ENCODE data around the gene MIPOL1.

The MIPOL1 gene

DNA sequence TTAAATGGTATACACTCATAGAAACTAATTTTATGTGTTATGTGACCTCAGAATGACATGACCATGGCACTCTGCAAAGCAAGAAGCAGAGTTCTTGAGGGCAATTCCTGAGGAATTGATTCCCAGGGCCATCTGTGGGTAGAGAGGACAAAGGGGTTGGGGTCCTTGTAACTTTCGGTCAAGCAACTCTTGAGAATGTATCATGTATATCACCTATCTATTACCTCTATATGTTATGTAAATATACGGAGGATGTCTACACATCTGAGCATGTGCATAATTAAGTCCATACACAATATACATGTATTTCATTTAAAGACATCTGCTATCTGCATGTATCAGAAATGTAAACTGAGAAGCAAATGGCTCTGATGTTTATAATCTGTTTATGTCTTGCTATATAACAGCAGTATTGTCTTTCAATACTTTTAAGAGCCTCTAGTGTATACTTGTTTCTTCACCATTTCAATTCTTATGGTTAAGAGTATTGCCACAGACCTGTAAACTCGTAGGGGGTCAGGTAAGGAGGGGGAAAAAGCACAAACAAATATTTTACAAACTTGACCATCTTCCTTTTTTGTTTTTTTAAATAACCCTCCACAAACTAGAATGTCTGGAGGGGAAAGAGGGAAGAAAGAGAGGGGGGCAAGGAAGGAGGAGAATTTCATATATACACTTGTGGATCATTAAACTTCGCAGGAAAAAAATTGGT, 392.8 kb downstream of the MIPOL1 start:
- peak; percentile 53 for DNase-seq

DNA sequence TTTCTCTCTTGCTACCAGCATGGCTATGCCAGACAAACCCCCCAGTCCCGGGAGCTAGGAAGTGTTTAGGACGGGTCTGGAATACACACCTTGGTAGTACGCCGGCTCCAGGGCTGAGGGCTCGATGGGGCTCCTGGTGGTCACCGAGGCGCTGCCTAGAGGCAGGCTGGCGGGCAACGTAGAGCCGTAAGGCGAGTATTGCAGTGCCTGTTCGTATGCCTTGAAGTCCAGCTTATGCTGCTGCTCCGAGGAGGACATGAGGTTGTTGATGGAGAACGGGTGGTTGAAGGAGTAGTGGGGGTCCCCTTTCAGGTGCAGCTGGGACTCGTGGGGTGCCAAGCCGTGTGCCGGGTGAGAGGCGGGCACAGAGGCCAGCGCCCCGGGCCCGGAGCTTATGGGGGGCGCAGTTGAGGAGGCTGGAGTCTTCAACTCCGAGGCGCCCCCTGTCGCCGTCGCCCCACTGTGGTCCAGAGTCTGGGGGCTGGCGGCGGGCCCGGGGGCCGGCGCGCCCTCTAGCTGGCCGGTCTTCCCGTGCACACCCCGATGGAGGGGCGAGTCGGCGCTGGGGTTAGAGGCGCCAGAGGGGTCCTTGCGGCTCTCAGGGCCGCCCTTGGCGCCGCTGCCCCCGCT, 393.7 kb downstream of the MIPOL1 start:
- DNase-seq = peak; percentile 54

DNA sequence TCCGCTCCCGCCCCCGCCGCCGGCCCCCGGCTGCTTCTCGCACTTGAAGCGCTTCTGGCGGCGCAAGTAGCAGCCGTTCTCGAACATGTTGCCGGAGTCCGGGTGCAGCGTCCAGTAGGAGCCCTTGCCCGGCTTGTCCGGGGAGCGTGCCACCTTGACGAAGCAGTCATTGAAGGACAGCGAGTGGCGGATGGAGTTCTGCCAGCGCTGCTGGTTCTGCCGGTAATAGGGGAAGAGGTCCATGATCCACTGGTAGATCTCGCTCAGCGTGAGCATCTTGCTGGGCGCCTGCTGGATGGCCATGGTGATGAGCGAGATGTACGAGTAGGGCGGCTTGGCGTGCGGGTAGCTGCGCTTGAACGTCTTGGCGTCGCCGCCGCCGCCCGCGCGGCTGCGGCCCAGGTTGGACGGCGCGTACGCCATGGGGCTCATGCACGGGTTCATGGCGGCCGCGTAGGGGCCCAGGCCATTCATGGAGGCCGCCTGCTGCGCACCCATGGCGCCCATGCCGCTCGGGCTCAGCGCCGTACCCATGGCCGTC, 394.3 kb downstream of the MIPOL1 start:
- peak; percentile 61 for DNase-seq

DNA sequence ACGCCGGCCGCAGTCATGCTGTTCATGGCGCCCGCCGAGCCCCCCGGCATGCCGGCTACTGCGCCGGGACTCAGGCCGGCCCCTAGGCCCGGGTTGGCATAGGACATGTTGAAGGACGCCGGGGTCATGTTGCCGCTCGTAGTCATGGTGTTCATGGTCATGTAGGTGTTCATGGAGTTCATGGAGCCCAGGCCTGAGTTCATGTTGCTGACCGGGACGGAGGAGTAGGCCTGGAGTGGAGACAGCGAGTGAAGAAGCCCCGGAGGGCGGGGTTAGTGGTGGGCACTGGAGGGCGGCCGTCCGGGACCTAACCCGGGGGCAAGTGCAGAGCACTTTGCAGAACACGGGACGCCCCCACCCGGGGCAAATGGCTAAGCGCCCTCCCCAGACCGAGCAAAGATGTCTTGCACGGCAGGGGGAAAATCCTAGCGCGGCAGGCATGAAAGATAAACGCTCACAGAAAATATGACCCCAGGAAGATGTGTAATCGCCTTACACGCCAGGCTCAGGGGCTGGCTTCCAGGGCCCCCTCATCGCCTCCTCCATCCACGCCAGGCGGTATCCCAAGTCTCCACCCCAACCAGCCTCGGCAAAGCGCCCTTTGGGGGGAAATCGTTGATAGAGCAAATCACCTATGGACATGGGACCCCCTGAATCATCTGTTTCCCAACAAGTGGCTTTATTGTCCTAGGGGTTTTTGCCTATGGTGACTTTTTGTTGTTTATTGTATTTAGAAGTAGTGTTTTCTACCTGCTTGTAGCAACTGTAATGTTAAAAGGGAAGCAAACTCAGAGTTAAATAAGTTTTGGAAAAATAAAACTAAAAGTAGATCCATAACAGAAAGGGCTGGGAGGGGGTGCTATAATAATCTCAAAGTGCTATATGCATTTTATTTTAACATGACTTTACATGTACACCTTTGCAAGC, 395.0 kb downstream of the MIPOL1 start:
- DNase-seq = peak; percentile 52

DNA sequence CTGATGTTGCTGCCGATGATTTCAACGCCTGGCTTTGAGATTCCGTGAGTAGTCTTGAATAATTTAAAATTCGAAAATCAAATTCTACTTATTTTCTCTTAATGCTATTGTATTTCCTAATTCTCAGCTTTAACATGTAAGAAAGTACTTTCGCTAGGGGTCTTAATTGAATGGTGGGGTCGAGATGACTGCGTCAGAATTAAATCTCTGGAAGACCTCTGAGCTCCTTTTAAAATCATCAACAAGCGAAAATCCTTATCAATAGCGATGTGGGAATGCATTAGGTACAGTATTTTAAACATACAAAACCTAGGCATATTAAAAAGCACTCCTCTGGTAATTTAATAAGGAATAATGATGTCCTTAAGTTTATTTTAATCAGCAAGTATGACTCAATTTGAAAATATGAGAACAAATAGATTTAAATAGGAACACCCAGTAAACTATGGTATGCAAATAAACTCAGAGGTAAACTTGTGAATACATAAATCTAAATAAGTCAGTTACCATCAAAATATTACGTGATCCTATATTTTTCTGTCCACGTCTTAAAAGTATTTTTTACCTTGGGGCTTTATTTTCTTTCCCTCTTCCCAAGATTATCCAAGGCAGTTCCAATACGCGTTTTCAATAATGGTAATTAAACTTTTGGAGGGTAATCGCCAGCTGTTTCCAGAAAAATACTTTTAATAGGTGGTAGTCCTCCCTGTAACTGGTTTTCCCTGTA, 395.9 kb downstream of the MIPOL1 start:
- peak; percentile 57 for DNase-seq

DNA sequence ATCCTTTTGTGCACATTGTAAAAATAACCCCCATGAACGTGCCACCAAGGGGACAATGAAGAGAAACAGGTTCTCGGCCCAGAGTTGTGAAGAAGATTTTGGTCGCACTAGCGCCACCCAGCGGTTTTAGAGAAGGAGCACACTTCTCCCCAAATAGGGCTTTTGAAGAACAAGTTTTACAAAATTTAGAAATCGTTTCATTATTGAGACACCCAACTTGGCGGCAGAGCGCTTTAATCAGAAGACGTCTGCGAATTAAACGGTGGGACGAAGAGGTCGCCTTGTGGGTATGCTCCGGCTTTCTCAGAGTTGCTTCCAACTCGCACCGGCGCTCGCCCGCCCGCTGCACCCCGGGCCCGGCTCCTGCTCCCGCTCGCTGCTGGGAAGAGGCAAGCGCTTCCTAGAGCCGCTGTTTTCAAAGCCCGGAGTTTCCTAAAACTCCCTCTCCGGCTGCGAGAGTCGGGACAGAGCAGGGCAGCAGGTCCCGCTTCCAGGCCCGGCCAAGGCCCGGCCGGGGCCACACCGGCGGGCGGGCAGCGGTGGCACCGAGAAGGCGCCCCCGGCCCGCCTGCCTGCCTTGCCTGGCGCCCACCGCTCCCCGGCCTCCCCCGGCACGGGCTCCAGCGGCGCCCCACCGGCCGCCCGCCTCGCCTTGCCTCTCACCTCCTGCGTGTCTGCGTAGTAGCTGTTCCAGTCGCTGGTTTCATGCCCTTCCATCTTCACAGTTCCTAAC, 396.7 kb downstream of the MIPOL1 start:
- peak; percentile 96 for DNase-seq

DNA sequence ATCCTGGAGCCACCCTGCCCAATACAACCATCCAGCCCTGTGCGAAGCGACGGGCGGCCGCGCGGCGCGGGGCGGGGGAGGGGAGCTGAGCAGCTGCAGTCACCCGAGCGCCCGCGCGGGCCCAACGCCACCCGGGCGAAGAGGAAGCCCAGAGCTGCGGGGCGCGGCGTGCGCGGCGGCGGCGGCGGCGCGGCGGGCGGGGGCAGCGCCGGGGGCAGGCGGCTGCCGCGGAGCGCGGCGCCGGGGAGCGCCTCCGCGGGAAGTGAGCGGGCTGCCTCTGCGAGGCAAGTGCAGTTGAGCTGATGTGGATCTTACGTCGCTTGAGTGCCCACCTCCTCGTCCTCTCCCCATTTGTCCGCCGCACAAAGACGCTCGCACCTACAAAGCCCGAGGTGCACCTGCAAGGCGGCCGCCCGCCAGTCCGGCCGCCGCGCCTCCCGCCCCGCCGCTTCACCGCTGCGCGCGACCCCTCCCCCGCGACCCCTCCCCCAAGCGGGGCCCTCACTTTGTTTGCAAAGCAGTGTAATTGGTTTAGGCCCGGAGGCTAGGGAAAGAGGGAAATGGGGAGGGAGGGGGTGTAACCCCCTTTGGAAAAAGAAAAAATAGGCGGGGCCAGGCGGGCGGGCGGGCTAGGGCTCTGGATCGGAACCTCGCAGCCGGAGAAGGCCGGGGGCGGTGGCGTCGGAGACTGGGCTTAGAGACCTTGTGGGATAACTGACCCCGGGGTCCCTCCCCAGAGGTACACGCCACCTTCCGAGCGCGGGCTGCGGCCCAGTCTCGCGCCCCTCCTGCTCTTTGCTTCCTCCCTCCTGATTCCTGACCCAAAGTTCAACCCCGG, 397.5 kb downstream of the MIPOL1 start, which contains the start of the genes FOXA1 and TTC6:
FOXA1 (minus strand) TSS at position 279 of the 838 bp plus-strand sequence; CDS start at position 2, 277 bp downstream.
TTC6 (plus strand) TSS at position 659 of the 838 bp plus-strand sequence. CDS start 26,436 bp downstream, outside the sequence.
- peak; percentile 67 for DNase-seq

DNA sequence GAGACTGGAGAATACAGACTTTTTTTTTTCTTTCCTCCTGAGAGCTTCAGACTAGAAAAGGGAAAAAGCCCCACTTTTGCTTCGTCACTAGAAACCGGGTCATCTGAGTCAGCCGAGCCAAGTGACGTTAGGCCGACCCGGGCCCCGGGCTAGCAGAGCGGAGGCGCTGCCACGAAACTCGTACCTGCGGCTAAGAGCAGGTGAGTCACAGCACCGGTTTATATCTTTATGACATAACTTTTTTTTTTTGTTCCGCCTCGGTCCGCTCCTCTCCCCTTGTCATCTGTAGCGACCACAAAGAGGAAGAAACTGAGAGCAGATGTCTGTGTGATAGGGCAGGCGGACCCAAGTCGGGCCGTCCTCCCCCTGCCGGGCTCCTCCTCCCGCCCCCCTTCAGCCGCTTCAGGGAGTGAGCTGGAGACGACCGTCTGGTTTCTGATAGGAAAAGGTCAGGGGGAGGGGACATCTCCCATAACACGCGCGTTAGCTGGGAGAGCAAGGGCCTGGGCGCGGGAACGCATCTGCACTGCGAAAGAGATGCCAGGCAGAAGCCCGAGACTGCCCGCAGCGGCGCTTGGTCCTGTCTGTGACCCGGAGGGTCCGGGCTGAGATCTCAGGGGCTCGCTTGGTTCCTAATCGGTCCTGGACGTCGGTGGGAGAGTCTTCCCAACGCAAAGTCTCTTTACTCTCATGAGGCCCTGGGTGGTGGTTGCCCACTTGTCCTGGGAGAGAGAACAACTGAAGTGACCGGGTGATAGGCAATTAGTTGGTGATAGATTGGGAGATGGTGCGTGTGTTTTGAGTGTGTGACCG, 398.3 kb downstream of the MIPOL1 start:
- DNase-seq = peak; percentile 68

DNA sequence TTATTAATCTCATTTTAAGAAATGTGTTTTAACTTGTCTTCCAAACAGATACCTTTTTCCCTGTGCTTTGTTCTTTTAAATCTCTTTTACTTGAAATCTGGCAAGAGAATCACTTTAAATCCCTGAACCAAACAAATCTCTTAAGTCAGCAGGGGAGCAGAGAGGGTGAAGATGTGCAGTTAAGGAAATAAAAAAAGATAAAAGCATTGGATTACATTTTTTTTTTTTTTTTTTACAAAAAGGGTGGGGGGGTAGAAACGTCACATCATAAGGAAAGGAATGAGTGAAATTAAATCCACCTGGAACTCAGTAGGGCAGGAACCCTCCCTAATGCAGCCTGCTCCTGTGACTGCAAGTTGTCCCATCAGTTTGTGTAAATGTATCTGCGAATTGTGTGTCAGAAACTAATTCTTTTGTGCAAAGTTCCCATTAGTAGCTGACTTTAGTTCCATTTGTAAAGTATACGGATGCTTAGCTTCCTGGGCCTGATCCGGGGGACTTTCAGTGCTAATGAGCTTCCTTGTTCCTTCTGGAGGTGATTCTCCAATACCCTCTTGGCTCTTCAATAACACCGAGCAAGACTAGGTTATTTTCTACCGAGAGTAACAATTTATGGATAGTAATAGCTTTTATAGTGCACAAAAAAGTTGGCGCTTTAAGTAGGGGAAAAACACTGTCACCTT, 399.2 kb downstream of the MIPOL1 start:
- DNase-seq = peak; percentile 51

DNA sequence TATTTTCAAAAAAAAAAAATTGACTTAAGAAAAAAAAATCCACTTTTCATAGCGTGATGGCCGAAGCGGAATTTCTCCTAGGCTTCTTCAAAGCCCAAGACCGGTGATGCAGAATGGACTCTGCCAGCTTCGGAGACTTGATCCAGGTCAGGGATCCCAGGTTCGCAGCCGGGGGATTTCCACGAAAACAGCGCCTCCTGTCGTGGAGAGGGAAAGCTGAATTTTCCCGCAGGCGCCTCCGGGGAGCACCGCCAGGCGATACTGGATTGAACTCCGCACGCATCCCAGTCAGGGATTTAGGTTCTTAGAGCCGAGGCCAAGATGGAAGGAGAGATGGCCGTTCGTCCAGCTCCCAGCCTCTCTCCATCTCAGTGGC, 399.8 kb downstream of the MIPOL1 start:
- no peak for DNase-seq

DNA sequence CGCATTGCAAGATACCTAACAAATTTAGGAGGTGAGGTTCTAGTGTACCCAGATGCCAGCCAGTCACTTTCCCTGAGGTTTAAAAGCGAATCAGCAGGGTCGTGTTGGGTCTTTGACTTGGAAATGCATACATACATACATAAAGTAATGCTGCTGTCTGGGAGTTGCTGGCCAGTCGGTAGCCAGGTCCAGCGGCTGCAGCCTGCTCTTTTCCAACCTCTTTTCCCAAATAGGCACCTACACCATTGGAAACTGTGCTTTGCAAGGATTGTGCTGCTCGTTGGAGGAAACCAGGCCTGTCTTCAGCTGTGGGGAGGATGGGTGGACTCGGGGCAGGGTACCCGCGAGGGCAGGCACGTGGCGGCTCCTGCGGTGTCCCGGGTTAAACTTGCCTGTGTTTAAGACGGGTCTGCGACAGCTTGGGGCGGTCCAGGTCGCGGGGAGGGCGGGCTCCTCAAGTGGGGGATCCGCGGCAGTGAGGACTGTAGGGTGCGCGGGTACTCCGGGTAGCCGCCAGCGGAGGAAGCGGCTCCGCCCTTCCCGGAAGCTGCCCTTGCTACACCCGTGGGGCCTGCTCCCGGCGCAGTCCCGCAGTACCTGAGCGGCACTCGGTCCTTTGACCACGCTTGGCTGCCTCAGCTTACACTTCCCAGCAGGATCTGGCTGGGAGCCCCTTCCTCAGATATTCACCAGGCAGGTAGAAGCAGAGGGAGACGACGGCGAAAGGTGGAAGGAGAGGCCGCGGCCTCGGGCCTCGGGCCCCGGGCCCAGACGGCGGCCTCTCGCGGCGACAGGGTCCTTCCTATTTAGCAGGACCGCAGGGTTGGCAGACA, 400.4 kb downstream of the MIPOL1 start:
- DNase-seq = peak; percentile 67

DNA sequence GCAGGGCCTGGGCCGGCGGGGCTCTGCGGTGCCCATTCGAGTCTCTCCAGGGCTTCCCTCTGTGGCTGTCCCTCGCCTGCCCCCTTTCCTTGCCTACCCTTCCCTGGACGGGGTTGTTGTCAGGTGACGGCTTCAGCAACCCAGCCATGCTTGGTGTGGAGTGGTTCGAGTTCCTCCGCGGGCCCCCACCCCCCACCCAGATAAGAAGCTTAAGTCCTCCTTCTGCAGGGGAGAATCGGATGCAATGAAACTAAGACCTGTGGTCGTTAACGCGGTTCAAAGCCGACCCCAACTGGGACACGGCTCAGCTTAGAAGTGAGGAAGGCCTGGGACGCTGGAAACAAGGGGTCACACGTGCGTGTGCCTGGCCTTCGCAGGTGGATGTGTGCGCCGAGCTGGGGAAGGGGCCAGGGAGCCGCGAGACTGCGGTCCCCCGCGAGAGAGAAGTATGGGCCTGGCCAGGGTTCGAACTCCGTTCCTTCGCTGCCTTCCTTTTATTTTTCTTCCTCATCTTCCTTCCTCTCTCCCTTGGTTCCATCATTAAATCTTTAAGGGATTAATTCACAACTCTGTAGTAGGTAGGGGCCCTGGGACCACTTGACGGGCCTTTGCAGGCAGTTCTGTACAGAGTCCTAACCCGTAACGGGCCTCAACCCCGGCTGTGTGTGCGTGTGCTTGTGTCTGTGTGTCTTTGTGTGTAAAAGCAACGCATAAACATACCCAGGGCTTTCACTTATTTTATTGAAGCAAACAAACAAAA, 401.2 kb downstream of the MIPOL1 start:
- peak; percentile 74 for DNase-seq

DNA sequence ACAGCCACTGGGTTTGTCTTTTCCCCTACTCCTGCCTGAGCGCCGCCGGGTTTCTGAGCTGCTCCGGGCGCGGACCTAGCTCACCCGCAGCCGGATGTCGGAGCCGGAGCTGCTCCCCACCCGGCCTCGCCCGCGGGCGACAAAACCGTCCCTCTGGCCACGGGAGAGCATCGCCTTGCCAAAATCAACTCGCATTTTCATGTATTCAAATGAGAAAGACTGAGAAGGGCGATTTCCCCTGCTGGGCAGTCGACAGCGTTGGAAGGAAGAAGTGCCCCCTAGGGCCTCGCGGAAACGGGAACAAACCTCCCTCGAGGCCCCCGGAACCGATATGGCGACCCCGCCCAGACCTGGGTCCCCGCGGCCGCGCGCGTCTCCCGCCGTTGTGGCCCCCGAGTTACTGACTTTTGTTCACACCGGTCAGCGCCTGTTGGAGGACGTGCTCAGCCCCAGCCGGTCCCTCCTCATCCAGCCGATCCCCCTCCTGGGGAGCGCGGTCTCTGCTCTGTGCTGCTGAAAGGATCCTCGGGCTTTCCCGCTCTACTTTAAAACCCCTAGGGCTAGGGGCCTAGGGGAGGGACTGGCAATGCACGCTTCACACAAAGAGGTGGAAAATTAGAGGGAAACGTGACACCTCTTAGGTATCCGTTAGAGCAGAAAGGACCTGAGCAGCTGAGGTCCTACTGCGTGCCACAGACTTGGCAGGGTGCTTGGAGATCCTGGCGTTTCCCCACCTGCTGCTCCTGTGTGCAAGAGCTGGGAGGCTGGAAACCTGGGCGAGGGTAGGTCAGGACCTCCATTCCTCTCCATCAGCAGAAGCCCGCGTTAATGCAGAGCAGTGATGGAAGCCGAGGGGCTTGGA, 402.0 kb downstream of the MIPOL1 start:
- peak; percentile 55 for DNase-seq

DNA sequence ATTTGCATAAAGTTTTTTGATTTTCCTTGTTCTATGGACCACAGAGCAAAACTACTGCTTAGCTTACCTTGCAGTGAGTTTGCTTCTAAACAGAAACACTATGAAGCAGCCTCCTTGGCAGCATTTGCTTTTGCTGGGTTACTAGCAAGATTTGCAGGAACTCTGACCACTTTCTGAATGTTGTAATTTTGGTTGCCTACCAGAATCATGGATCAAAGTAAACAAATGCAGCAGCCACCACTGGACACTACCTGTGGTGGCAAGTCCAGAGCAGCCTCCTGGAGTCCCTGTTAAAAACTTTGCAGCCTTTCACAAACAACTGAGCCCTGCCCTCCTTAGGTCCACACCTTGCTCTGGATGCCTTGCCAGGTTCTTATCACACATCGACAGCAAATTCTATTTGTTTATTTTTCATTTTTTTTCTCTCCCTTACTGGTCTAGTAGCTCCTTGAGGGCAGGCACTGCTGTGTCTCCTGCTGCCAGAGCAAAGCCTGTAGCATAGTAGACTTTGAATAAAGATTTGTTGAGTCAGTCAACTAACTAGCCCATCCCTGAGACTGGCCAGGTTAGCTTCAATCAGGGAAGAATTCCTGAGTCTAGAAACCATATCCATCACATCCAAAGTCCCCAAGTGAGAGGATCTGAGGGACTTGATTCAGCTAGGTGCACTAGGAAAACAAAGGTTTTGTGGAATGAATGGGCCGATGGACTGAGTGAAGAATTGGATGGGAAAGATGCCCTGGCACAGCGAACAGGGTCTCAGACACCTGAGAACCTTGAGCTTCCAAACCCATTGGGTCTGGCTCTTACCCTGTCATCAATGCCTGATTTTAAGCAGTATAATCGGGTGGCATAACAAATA, 403.4 kb downstream of the MIPOL1 start:
- DNase-seq = no peak

DNA sequence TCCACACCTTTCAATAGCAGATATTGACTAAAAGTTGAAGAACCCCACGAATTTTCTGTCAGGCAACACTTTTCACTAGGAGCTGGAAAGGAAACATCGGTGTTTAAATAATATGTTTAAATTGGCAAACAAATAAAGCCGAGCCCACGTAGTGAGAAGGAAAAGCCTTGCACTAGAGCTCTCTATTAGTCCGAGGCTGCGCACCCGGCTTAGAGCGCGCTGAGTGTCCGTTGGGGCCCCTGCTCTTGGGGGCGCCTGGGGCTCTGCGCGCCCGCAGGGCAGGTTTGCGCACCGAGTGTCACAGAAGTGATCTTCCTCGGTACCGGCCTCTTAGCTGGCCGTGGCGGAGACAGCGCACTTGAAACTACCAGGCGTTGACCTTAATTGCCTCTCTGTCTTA, 404.1 kb downstream of the MIPOL1 start:
- peak; percentile 38 for DNase-seq

Measured in eye (tissue), 1 donor.